Measurements from ENCODE around the gene CYLC2. TPM values are rescaled to one million over a fixed set of nuclear protein-coding genes. Genes with fewer than 3 reads are reported as not detected.
A peak's percentile ranks its signal among the peaks of the same experiment; 100 is the strongest.

The CYLC2 gene, protein sequence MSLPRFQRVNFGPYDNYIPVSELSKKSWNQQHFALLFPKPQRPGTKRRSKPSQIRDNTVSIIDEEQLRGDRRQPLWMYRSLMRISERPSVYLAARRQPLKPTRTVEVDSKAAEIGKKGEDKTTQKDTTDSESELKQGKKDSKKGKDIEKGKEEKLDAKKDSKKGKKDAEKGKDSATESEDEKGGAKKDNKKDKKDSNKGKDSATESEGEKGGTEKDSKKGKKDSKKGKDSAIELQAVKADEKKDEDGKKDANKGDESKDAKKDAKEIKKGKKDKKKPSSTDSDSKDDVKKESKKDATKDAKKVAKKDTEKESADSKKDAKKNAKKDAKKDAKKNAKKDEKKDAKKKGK
- total RNA-seq (2014; rRNA removed; shearing (Covaris generic)), result not detected in 2 replicates

DNA sequence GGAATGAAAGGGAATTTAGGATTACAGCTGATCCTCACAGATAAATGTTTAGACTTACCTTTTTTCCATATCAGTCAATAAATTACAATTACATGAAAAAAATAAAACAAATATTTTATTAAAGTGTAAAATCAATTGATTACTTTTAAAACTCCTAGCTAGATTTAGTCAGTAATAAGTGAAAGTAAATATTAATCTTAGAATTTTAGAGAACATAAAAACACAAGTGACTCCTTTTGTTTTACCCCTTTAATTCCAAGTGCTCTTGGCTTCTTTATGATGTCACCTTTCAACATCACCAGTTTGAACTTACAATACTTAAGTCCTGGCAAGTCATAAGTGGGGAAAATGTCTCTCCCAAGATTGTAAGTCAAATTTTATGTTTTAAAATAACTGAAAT, at the start of gene CYLC2:
CYLC2 (plus strand) TSS at position 301 of the 400 bp plus-strand sequence; CDS start at position 349, 48 bp downstream.
- in situ Hi-C loops (cut with HindIII; ENCODE audit: low sequenced_read_pairs), result no loop called here
- DNase-seq (ENCODE audit: low spot score), result no peak

DNA sequence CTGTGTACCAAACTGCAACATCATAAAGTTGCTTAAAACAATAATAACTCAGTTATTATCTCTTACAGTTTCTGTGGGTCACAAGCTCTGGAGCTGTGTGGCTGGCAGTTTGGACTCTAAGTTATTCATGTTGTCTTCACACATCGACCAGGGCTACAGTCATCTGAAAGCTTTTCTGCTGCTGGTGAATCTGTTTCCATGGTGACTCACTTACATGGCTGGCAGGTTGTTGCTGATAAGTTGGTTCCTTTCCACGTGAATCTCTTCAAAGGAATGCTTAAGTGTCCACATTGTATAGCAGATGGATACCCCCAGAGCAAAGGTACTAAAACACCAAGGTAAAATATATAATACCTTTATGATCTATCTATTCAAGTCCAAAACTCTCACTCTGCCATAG, 44.8 kb upstream of the CYLC2 start:
- in situ Hi-C loops (cut with HindIII; ENCODE audit: low sequenced_read_pairs), result no loop called here
- DNase-seq (ENCODE audit: low spot score), result no peak

GRCh38 chr9:102966999-102967398, 28.1 kb upstream of the CYLC2 start:
- in situ Hi-C loops (cut with HindIII; ENCODE audit: low sequenced_read_pairs), result no loop called here
- no peak for DNase-seq (ENCODE audit: low spot score)

DNA sequence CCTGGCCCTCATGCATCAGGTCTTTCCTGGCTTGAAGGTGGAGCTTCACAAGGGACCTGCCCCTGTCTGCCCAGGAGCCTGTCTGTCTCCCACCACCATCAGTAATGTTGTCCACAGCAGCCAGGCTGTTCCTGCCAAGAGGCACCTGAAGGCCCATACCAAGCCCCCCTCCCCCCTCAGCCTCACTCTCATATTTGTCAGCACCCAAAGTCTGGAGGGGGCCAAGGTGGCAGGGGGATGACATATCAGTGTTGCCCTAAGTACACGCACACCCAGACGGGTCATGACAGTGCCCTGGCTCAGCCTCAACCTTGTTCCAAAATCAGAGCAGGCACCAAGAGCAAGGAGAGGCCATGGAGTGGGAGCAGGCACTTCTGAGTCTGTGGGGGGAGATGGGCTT, 27.2 kb upstream of the CYLC2 start:
- DNase-seq (ENCODE audit: low spot score), result no peak
- in situ Hi-C loops (cut with HindIII; ENCODE audit: low sequenced_read_pairs), result no loop called here

DNA sequence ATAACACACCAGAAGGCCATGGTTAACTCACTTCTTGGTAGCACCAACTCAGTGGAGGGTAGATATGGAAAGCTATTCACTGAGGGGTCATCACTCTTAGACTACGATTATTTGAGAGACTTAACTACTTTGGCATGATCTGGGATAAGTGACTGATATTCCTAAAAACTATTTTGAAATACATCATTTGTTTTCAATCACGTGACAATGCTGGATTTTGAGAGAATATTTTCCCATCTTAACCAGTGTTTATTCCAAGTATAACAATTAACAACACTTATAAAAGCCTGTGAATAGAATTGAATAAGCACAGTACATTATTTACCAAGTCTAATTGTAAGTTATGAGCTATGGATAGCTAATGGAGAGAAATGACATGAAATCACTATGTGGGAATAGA, 22.4 kb upstream of the CYLC2 start:
- no peak for DNase-seq (ENCODE audit: low spot score)
- in situ Hi-C loops (cut with HindIII; ENCODE audit: low sequenced_read_pairs), result no loop called here

- no peak for DNase-seq (ENCODE audit: low spot score)
- in situ Hi-C loops (cut with HindIII; ENCODE audit: low sequenced_read_pairs), result no loop called here
Measured at GRCh38 chr9:102974530-102974929, 20.6 kb upstream of the CYLC2 start.

GRCh38 chr9:102975251-102975650, 19.9 kb upstream of the CYLC2 start:
- in situ Hi-C loops (cut with HindIII; ENCODE audit: low sequenced_read_pairs), result no loop called here
- DNase-seq (ENCODE audit: low spot score), result no peak

GRCh38 chr9:102985162-102985895, 9.8 kb upstream of the CYLC2 start:
- in situ Hi-C loops (cut with HindIII; ENCODE audit: low sequenced_read_pairs), result no loop called here
- no peak for DNase-seq (ENCODE audit: low spot score)

DNA sequence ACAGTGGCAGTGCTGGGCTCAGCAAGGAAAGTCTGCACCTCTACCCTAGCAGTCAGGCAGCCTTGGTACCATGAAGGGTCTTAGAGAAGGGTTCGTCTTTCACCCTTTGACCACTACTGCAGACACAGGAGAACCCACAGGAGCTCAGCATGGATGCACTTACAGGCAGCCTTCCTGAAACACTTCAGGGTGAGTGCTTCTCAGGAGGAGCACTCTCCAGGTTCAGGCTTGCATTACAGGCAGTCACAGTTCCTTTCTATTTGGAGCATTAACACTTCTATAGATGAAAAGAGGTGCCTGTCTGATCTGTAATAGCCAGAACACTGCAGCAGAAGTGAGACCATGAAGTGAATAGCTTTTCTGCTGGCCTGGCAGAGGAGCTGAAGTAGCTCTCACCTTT, 8.7 kb upstream of the CYLC2 start:
- in situ Hi-C loops (cut with HindIII; ENCODE audit: low sequenced_read_pairs), result no loop called here
- DNase-seq (ENCODE audit: low spot score), result no peak

DNA sequence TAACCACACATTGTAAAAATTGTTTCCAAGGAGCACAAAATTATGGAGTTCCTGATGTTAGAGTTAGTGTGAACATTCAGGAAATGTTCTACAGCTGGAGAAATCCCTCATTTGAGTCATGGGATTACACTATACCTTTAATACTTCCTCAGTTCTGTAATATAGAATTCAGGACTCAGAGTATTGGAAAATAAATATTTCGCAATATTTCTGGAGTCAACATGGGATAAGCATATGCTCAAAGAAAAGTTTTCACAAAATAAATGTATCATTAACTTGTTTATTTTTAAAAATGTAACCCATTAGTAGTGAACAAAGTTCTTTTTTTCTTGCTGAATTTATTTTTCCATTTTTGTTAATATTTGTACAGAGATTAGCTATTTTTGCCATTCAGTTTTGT, 8.6 kb downstream of the CYLC2 start:
- DNase-seq (ENCODE audit: low spot score), result no peak
- in situ Hi-C loops (cut with HindIII; ENCODE audit: low sequenced_read_pairs), result no loop called here

DNA sequence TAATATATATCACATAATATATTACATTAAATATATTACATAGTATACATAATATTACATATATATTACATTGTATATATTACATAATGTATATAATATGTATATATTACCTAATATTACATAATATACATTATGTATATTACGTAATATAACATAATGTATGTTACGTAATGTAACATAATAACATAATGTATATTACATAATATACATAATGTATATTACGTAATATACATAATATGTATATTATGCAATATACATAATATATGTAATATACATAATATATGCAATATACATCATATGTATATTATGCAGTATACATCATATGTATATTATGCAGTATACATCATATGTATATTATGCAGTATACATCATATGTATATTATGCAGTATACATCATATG, 19.1 kb downstream of the CYLC2 start:
- in situ Hi-C loops (cut with HindIII; ENCODE audit: low sequenced_read_pairs), result no loop called here
- no peak for DNase-seq (ENCODE audit: low spot score)

- DNase-seq (ENCODE audit: low spot score), result no peak
- in situ Hi-C loops (cut with HindIII; ENCODE audit: low sequenced_read_pairs), result no loop called here
Measured at GRCh38 chr9:103025796-103026195, 30.7 kb downstream of the CYLC2 start.

- in situ Hi-C loops (cut with HindIII; ENCODE audit: low sequenced_read_pairs), result no loop called here
- DNase-seq (ENCODE audit: low spot score), result peak; percentile 97
Measured at GRCh38 chr9:103037508-103038477, 42.7 kb downstream of the CYLC2 start.

DNA sequence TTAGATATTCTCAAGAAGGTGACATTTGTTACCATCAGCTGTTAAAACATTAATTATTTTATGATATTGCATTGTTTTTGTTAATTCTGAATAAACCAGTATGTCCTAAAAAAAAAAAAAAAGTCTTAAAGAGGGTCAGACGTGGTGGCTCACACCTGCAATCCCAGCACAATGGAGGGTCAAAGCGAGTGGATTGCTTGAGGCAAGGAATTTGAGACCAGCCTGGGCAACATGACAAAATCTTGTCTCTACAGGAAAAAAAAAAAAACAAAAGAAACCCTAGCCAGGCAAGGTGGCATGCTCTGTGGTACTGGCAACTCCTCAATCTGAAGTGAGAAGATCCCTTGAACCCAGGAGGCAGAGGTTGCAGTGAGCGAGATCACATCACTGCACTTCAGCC, 46.8 kb downstream of the CYLC2 start:
- in situ Hi-C loops (cut with HindIII; ENCODE audit: low sequenced_read_pairs), result no loop called here
- no peak for DNase-seq (ENCODE audit: low spot score)
